NCI-H2196 (cell line): ENCODE measurements around the gene PRKCA.

ENCODE experiments used
- DNase-seq: peaks from one replicate; lab custom pipeline; 2025; ENCODE audit not compliant: unreplicated experiment; lab: John Stamatoyannopoulos, UW

PRKCA gene

DNA sequence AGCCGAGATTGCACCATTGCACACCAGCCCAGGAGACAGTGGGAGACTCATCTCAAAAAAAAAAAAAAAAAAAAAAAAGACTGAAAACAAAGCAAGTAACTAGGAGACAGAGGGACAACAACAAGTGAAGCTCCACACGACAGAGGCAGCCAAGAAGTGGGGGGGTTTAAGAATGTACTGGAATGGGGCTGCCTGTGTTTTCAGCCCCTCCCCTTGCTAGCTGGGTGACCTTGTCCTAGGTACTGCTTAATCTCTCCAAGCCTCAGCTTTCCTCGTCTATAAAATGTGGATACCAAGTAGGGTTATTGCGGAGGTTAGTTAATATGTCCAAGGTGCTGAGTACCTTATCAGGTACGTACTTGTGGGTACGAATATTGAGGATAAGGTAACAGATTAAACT lies 368.7 kb downstream of the PRKCA start:
- DNase-seq, result no peak

DNA sequence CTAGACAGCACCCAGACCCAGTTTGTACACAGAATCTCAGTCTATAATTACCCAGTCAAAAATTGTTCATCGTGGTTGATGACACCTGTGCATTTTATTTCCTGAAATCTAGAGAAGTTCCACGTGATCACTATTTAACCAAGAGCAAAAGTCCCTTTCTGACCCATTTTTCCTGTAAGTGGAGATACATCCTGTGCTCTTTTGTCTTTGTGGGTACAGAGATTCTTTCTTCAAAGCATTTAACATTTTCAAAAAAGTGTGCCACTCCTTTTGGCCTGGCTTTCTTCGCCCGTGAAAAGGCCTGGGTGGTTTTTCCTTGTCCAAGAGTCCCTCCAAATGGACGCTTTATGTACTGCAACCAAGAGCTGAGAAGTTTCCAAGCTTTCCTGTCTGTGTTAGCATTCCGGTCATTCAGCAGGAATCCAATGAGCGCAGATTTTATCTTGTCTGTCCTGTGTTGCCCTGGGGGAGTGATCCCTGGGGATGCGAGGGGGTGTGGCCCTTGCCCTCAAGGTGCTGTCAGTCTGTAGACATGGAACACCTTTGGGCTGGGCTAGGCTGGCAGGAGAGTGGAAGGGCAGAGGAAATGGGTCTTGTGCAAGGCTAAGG lies 371.4 kb downstream of the PRKCA start:
- peak; percentile 73 for DNase-seq

DNA sequence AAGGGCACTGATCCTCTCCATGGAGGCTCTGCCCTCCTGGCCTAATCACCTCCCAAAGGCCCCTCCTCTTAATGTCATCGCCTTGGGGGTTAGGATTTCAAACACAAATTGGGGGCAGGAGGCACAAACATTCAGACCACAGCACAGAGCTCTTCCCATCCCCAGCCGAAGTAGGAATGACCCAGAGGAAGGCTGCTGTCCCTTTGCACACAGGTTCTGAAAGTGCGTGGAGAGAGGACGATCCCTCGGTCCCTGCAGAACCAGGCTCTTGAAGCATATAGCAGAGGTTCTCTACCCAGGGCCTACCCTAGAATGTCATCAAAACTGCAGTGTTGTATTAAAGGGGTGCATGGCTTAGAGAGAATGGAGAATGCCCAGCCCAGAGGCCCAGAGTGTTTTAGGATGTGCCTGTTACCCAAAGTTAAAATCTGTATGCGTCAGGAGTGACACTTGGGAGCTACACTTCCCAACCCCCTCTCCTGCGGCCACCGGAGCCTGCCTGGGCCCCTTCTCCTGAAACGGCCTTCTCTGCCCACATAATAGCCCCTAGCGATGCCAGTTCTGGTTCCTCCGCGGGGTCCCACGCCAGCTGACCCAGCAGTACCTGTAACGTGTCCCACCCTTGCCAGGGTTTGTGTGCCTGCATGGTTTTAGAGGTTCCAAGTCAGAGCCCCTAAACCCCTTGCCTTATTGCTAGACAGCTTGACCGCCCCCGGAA lies 373.0 kb downstream of the PRKCA start:
- no peak for DNase-seq

DNA sequence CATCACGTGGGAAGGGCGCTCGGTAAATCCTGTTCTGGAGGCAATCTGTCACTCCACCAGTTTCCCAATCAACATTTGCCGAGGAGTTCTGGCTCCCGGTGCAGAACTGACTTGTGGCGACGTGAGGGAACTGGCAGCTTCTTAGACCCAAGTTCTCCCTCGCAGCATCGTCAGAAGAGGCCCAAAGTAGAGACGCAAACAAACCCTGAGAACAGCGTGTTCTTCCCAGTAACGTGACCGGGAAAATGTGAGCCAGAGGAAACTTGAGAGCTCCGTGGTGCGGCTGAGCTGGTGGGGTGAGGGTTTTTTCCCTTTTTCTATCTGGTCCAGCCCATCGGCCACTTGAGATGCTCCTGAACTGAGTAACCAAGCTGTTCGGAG lies 373.6 kb downstream of the PRKCA start:
- DNase-seq, result no peak

DNA sequence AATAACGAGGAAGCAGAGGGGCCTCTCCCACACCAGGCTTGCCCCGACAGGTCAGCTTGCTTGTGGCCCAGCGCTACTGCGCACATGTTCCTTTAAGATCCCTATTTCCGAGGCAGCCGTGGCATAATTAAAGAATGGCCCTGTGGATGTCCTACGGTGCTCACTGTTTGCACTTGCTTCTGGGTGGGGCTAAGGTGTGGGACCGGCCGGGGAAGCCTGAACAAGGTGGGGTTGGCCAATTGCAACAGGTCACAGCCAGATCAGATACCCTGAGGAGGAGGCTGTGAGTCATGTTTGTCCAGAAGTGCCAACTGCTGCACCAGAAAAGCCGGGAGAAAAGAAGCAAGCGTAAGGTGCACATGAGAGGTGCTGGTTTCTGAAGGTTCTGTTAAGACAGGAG lies 374.0 kb downstream of the PRKCA start:
- DNase-seq, result peak; percentile 57

DNA sequence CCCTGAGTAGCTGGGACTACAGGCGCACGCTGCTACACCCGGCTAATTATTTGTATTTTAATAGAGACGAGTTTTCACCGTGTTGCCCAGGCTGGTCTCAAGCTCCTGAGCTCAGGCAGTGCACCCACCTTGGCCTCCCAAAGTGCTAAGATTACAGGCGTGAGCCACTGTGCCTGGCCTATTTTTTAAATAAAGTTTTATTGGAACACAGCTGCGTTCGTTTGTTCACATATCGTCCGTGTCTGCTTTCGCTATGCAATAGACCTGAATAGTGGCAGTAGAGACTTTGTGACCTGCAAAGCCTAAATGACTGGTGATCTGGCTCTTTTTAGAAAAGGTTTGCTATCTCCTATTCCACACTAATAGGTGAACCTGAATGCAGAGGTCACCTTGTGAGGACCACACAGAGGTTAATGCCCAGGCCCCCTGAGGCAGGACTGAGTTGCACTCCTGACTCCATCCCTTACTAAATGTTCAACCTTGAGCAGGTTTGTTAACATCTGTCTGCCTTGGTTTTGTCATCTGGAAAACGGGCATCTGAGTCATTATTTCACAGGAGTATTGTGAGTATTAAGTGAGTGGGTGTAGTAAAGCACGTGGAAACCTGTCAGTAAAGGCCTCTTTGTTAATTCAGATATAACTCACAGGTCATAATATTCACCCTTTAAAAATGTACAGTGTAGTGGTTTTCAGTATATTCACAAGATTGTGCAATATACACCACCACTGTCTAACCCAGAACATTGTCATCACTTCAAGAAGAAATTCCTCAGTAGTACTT lies 375.0 kb downstream of the PRKCA start:
- DNase-seq, result no peak

DNA sequence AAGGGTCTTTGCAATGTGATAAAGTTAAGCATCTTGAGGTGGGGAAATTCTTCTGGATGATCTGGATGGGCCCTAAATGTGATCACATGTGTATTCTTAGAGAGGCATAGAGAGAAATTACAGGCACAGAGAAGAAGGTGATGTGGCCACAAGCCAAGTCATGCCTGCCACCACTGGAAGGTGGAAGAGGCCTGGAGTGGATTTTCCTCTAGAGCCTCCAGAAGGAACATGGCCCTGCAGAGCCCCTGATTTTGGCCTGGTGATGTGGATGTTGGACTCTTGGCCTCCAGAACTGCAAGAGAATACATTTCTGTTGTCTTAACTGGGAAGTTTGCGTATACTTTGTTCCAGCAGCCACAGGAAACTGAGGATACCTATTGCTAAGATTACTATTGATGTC lies 375.6 kb downstream of the PRKCA start:
- no peak for DNase-seq

DNA sequence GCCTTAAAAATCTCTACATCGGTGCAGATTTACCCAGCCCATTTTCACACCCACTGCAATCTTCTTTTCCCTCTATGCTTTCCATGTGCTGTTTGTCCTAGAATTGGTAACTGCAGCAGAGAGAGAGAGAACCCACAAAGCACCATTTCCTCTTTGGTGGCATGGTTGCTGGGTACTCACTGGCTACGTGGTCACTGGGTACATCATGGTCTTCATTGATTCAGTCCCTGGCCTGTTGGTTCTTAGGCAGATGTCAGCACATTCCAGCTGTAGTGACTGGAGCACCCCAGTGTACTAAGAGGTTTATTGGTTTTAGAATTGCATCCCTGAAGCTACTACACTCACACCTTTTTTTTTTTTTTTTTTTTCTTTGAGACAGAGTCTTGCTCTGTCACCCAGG lies 376.4 kb downstream of the PRKCA start:
- DNase-seq, result no peak

DNA sequence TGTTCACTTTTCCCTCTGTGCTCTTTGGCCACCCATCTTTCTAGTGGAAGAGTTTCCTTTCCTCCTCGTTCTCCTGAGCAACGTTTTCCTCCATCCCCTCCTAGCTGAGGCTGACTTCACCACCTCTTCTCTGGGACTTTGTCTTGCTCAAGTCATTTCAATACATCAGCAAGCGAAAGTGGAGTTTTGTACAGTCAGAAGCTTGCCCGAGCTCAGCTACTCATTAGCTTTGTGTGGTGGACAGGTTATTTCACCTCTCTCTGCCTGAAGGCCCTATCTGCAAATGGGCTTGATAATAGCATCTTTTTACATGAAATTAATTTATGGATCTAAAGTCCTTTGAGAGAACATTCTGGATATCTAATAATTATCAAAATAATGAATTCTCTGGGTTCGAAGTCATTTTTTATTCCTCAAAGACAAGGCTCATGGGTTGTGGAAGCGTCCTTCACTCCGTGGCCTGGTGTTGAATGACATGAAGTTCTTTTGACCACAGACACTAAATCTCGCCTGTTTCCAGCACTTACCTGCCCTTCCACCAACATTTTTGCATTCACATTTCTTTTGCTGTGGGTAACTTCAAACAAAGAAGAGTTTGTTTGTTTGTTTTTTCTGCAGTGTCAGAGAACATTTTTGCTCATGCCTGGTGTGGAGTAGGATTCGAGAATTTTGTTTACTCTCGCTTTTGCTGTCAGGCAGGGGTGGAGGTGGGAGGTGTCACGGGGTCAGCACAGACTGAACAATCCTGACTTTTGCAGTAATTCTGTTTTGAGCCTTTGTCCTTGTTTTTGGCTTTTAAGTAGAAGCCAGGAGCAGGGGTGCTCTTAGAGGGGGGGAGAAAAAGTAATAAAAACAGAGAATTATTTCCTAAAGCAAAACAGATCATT lies 377.5 kb downstream of the PRKCA start:
- DNase-seq, result no peak

DNA sequence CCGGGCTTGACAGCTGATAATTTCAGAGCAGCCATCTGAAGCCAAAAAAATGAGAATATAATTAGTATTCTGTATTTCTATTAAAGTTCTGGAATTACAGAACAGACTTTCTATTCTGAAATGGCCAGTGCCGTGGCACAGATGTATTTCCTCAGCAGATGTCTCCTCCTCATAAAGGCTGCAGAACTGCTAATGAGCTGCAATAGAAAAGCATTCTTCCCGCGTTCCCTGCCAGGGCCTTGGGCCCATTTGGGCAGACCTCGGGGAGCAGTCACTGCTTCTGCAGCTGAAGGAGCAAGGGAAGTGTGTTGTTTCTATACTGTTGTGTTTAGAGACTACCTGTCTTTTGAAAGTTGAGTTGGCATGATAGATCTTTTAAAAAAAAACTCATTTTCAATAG lies 379.9 kb downstream of the PRKCA start:
- DNase-seq, result no peak

DNA sequence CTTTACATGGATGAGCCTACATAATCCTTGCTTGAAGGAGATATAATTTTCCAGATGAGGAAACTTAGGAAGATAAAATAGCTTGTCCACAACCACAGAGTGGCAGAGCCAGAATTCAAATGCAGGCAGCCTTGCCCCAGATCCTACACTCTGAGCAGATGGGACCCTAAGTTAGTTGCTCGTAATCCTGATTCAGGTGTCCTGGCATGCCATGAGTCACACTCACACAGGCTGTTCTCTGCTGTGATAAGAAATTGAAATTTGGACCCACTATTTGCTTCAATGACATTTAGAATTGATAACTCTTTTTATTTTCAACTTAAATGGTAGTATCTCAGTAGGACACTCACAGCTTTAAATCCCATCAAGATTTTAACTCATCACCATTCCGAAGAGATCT lies 381.8 kb downstream of the PRKCA start:
- no peak for DNase-seq

DNA sequence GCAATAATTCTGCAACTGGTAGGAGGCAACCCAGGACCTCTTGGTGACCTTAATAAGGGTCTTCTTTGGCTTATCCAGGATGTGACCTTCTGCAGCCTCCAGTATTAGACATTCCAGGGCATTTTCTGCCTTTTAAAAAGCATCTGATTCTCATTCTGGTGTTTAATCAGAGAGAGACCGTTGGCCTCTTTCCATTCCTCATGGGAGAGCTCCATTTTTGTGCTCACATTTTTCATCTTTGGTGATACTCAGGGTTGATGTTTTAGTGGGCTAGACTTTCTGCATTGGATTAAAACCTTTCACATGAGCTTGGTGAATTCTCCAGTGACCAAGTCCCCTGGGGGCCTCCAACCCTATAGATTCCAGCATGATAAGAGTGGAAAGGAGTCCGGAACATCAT lies 382.3 kb downstream of the PRKCA start:
- DNase-seq, result no peak

DNA sequence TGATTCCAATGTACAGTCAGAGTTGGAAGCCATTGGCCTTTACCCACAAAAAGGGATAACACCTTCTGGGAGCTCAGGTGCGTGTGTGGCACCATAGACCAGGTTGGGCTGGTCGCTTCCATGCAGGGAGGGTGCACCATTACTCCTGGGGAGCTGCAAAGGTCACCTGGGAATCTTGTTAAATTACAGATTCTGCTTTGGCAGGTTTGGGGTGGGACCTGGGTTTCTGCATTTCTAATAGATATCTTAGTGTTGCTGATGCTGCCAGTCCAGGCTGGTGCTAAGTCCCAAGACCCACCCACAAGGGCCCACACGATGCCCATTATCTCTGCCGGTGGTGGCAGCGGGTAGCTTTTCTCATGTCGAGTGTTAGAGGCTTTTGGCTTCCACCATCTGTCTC lies 384.2 kb downstream of the PRKCA start:
- no peak for DNase-seq

DNA sequence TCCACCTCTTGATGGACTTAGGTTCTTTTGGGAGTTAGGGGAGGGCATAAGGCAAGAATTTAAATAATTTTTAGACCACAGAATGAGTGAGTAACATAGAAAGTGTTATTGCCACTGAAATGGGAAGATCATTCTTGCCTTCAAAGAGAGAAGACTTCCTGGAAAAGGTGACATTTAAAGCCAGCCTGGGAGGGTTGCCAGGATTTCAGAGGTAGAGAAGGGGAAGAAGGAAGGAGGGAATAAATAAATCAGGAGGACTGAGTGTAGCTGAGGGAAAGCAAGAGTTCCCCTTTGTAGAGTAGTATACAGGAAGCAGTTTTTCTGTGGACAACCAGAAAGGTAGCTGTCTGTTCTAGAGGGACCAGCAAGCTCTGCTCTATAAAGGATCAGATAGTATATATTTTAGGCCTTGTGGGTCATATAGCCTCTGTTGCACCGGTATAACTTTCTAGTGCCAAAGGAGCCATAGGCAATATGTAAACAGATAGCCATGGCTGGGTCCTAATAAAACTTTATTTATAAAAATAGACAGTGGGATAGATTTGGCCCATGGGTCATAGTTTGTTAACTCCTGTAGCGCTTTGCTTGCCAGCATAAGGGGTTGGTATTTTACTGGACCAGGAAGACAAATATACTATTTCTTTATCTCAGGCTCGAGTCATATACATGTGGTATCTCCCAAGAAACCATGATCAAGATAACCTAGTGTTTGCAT lies 385.3 kb downstream of the PRKCA start:
- DNase-seq, result no peak

DNA sequence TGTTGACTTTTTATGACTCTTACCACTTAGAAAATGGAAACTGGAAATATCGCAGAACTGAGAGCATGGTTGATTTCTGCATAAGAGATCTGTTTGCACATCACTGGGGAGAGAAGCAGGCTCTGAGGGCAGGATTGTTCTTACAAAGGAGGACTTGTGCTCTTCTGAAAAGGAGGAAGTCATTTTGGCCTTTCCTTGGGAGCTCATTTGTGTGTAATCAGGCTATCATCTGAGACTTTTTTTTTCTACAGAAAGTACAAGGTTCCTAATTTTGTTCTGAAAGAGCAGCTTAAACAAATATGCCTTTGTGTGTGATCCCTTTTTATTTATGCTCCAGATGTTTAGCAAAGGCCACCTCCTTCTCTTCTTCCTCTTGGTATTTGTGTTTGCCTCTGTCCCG lies 386.8 kb downstream of the PRKCA start:
- DNase-seq, result no peak

DNA sequence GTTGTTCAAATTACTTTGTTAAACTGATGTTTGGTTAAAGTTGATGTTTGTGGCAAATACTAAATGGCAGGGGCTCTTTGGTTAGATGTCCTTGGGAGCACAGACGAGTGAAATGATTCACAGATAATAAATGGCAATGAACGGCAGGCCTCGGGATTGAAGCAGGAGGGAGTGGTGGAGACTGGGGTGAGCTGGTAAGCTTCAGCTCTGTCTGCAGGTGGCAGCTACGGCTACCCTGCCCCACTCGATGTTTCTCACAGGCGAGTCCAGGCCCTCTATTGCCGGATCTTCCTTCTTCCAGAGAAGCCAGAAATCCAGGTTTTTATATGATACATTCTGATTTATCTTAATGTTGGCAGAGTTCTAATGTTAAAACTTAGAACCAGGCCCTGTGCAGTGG lies 387.8 kb downstream of the PRKCA start:
- no peak for DNase-seq

DNA sequence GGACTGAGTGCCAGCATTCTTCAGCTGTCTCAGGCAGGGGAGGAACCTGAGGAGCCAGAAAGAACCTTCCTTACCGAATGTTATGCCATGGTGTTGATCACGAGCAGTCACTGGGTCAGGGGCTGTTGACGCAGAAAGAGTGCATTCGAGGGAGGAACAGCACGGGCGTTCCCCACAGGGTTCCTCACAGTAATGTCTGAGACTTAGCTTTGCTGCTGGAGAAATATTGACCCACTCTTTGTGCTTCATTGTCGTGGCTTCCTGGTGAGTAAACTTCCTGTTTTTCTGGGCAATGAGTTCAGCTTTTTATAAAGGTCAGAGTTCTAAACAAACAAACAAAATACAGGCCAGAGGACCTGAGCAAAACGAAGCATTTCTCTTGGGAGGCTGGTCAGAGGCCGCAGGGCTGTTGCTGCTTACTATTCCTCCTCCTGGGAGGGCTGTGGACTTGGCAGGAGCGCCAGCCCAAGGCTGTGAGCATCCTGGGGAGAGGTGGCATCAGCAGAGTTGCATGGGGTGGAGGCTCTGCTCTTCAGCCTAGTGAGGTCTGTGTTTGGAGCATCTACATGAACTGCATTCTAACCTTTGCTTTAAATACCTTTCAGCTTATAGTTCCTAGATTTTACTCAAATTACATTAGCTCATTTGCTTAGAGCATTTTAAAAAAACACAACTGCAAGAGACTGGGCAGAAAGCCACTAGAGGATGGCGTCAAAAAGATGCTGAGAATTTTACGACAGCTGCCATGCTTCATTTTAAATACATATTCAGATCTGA lies 389.4 kb downstream of the PRKCA start:
- DNase-seq, result peak; percentile 34

DNA sequence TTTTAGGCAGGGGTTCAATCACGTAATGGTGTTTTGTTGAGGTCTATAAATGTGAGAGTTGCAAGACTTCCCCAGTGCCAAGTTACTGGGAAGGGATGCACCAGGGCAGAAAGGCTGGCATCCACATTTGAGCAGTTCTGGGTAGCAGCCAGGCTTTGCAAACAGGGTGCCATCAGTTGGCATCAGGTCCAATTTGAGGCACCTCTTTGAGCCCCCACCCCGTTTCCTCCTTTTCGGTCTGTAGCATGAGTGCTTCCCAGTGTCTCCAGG lies 389.9 kb downstream of the PRKCA start:
- DNase-seq, result no peak

DNA sequence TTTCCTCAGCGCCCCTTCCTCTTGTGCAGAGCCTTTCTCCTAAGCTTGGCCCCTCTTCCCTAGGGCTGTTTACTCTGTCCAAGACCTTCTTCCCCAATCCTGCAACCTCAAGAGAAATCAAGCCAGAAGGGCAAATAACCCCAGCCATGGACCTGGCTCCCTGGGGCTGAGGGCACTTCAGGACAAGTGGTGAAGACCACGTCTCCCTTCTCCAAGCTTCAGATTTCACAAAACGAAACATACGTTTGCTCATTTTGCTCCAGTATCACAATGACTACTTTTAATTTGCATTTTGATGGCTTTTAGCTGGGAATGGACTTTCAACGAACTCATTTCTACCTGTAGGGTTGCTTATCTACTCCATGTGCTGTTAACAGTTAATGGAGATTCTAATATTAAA lies 392.7 kb downstream of the PRKCA start:
- DNase-seq, result no peak

DNA sequence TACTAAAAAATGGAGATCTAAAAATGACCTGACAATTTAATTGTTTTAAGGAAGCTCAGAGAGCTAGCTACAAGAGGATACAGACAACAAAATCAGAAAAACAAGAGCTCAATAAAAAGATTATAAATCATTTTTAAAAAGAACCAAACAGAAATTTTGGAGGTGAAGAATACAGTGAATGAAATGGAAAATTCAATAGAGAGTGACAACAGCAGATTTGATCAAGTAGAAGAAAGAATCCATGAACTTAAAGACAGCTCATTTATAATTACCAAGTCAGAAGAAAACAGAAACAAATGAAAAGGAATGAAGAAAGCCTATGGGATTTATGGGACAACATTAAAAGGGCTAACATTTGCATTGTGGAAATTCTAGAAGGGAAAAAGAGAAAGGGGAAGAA lies 395.9 kb downstream of the PRKCA start:
- no peak for DNase-seq
